Left ventricle myocardium inferior (tissue), 1 donor: Measurements from ENCODE around the gene CTAG1A. TPM values are rescaled to one million over a fixed set of nuclear protein-coding genes. Genes with fewer than 3 reads are reported as not detected.

Experiments used
- DNase-seq: peaks from one replicate; pipeline ENCODE4 v3.0.0-alpha.2; 2020
- H3K27ac ChIP-seq: fragments of 200-600 bp; replicated peaks from 2 replicates; pipeline ENCODE4 v1.8.0; 2021
- H3K27me3 ChIP-seq: fragments of 200-600 bp; 2 replicates; pipeline ENCODE4 v1.8.0; 2021; ENCODE audit warnings: low read depth
- H3K36me3 ChIP-seq: fragments of 200-600 bp; 2 replicates; pipeline ENCODE4 v1.8.0; 2021
- H3K4me1 ChIP-seq: fragments of 200-600 bp; 2 replicates; pipeline ENCODE4 v1.8.0; 2021
- H3K4me3 ChIP-seq: fragments of 200-600 bp; 2 replicates; pipeline ENCODE4 v1.8.0; 2021; ENCODE audit warnings: mild to moderate bottlenecking, moderate library complexity
- H3K9me3 ChIP-seq: fragments of 200-600 bp; replicated peaks from 2 replicates; pipeline ENCODE4 v1.8.0; 2021
- intact Hi-C: fragments of 100-400 bp; cut with micrococcal nuclease; formaldehyde crosslinking; loops from one replicate; pipeline ENCODE4 v1.11.0; 2022
- total RNA-seq: library from RNA; stranded (reverse); fragmentation: NEBNext Ultra II Directional; extraction: Animal tissue kit (Norgen Biotek cat#: 25700); gene quantifications from one replicate; pipeline ENCODE4 v1.2.1, GENCODE V29; 2021
- TF ChIP-seq, protein P1 (sequence below): fragments of 200-600 bp; IDR thresholded peaks from 2 replicates; pipeline ENCODE4 v1.8.0; 2021; ENCODE audit warnings: antibody characterized with exemption, mild to moderate bottlenecking, borderline replicate concordance
- donor health status: DM: no; HTN: yes; CAD: no; lungs with severe emphysema.

Gene CTAG1A
- total RNA-seq, 1 donor from 2014 or later = not detected

DNA sequence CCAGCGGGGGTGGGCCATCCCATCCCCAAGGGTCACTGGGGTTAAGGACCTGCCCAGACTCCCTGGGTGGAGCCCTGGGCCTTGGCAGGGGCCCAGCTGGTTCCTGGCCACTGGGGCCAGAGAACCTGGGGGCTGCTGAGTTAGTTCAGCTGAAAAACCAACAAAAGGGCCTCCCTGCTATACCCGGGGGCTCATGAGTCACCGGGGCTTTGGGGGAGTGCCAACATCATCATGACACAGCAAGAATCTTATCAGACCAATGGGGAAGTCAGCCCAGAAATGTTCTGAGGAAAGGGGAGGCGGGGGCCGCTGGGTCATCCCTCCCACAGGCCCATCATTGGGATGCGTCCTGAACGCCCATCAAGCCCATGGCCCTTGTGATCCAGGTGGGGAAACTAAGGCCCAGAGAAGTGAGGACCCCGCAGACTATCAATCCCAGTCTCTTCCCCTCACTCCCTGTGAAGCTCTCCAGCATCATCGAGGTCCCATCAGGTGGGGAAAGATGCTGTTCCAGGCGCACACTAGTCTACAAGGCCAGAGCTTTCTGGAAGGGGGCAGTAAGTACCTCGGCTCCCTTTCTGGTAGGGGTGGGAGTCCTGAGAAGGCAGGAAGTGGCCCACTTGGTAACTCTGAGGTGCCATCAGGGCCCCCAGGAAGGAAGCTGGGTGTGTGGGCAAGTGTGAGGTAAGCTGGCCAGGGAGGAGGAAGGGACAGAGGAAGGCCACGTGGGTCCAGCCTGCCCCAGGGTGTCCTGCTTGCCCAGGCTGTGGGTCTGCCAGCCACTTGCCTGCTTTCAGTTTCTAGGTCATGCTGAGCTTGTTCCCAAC, 42.8 kb upstream of the CTAG1A start:
- peaks cover 25% of the 10 kb centered on the region for H3K4me1 ChIP-seq
- H3K4me3 ChIP-seq = no peak overlapping the region
- H3K27ac ChIP-seq = peak overlapping the region; percentile 67
- H3K36me3 ChIP-seq = no peaks in the 10 kb centered on the region
- TF ChIP-seq, protein P1, sequence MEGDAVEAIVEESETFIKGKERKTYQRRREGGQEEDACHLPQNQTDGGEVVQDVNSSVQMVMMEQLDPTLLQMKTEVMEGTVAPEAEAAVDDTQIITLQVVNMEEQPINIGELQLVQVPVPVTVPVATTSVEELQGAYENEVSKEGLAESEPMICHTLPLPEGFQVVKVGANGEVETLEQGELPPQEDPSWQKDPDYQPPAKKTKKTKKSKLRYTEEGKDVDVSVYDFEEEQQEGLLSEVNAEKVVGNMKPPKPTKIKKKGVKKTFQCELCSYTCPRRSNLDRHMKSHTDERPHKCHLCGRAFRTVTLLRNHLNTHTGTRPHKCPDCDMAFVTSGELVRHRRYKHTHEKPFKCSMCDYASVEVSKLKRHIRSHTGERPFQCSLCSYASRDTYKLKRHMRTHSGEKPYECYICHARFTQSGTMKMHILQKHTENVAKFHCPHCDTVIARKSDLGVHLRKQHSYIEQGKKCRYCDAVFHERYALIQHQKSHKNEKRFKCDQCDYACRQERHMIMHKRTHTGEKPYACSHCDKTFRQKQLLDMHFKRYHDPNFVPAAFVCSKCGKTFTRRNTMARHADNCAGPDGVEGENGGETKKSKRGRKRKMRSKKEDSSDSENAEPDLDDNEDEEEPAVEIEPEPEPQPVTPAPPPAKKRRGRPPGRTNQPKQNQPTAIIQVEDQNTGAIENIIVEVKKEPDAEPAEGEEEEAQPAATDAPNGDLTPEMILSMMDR = no peak
- DNase-seq = peak; percentile 73
- H3K27me3 ChIP-seq = no peaks in the 10 kb centered on the region
- no peaks in the 10 kb centered on the region for H3K9me3 ChIP-seq
- intact Hi-C loops = no loop called here

DNA sequence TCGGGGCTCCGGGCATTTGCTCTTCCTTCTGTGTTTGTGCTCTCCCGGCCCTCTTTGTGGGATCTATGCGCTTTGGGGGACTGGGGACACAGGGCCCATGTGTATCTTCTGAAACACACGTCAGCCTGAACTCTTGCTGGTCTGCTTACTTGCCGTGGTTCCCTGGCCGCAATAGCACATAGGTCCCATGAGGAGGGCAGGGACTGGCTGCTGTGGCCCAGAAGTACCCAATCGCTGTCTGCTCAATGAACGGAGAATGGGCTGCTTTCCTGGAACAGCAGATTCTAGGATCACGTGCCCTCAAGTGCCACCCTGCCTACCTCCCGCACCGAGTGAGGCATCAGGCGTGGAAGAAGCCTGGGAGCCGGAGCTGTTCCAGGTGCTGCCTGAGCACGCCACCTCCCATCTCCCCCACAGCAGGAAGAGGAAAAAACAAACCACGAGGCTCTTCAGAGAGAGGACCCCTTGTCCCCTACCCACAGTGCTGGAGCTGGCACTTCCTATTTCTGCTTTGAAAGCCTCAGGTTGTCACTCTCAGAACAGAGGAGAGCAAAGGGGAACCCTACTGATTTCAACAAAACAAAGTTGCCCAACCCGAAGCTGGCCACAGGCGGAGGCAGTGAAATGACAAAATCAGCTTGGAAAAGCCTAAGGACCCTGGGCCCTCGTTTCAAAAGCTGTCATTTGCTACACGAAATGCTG, 42.1 kb upstream of the CTAG1A start:
- TF ChIP-seq, protein P1 = no peak
- H3K36me3 ChIP-seq = no peaks in the 10 kb centered on the region
- peaks cover 25% of the 10 kb centered on the region for H3K4me1 ChIP-seq
- no peak overlapping the region for H3K4me3 ChIP-seq
- H3K27me3 ChIP-seq = no peaks in the 10 kb centered on the region
- H3K27ac ChIP-seq = peak overlapping the region; percentile 67
- intact Hi-C loops = no loop called here
- no peak for DNase-seq
- no peaks in the 10 kb centered on the region for H3K9me3 ChIP-seq

DNA sequence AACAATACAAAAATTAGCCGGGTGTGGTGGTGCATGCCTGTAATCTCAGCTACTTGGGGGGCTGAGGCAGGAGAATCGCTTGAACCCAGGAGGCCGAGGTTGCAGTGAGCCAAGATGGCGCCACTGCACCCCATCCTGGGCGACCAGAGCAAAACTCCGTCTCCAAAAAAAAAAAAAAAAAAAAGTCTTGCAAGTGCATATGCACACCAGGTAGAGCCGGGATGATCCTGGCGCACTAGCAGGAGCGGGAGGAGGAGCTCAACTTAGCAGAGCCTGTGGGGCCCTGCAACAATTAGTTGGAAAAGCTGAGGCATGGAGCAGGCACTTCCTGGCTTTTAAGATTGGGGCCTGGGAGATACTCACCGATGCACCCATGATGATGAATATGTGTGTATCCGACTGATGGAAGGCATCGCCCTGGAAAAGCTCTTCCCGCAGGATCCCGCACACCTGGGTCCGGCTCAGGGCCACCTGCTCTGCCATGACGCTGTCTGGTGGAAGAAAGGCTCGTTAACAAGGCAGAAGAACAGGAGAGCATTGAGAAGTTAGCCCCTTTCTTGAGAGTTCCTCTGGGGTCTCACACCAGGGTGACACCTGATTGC, 39.2 kb upstream of the CTAG1A start:
- TF ChIP-seq, protein P1 = no peak
- Histone ChIP-seq H3K4me1 (peaks cover 43% of the 10 kb centered on the region), H3K27me3 (no peaks in the 10 kb centered on the region), H3K4me3 (peak overlapping the region; percentile 78), H3K9me3 (no peaks in the 10 kb centered on the region), H3K27ac (no peak overlapping the region), H3K36me3 (no peaks in the 10 kb centered on the region)
- no peak for DNase-seq
- intact Hi-C loops = no loop called here

DNA sequence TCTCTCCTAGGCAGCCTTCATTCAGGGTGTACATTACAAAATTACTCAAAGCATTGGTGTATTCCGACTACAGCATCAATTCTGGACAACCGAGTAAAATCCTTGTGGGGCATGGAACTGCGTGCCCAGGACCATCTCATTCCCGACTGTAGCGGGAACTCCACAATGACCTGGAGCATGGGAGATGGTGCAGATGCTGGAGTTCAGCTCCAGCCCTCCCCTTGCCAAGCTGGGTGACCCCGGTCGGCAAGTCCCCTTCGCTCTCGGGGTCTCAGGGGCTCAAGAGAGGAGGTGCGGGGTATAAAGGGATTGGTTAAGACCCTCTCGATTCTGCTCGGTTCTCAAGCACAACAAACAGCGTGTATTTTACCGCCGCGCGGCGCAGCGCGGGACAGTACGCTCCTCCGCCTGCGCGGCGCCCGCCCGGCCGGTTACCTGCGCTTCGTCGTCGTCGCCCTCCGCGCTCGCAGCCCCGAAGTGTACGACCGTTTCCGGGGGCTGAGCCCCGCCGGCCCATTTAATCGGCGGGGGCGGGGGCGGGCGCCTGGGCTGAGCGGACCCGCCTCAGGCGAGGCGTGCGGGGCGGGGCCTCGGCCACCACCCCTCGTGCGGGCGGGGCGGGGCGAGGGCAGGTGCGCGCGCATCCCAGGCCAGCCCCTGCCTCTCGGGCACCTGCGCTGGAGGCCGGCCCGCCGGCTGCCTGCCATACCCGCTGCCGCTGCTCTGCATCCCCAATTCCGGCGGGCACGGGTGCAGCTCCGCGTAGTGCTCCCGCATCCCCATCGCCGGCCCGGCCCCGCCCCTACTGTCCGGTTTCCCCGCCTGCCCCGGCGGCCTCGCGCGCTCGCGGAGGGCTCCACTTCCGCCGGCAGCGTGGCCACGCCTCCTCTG, 38.3 kb upstream of the CTAG1A start, which contains the start of gene G6PD:
Gene G6PD, minus strand, starts transcription at position 493 of the 891 bp plus-strand sequence. CDS start 691 bp downstream, outside the sequence.
- Histone ChIP-seq H3K36me3 (no peaks in the 10 kb centered on the region), H3K9me3 (no peaks in the 10 kb centered on the region), H3K27ac (peak within 1 kb of the TSS; percentile 95), H3K4me1 (peaks cover 38% of the 10 kb centered on the region), H3K27me3 (no peaks in the 10 kb centered on the region), H3K4me3 (peak within 1 kb of the TSS; percentile 78)
- peak; percentile 74 for DNase-seq
- TF ChIP-seq, protein P1 = no peak
- intact Hi-C loops = no loop called here
